ENCODE measurements around the gene TMSB4X.
"Not testable (repeated sequence)": the region's sequence is repeated elsewhere in the genome, so short reads cannot be mapped to it uniquely, and the experiment has no call there.

Gene TMSB4X

DNA sequence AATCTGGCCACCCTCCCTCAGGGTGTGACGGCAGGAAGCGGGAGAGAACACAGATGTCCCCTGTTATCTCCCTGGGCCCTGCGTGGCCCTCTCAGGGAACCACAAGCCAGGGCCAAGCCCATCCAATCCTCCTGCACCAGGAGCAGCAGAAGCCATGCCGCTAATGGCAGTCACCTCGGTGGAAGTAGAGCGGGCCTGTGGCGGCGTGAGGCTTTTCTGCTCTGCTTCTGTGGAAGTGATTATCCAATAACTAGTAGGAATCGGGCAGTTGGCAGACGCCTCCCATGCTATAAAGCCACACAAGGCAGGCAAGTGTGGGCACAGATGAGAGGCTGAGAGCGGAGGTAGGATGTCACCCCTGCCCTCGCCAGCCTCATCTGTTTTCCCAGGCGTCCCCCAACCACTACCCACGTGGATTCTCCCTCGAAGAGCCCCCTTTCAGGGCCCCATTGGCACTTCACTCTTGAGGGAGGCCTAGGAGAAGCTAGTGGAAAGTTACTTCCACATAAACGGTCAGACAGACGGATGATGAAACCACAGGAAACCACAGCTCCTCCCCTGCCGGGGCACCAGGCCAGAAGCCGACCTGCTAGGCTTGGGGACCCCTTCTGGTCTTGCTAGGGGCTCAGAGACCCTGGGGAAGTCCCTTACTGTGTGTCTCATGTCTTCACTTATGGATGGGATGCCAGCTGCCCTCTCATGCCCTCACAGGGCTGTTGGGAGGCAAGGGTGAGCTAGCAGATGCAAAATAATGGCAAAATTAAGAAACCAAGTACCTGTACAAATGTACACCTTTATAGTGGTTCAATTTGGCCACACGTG lies 18.8 kb upstream of the TMSB4X start:
- DNase-seq, result peak; percentile 65

DNA sequence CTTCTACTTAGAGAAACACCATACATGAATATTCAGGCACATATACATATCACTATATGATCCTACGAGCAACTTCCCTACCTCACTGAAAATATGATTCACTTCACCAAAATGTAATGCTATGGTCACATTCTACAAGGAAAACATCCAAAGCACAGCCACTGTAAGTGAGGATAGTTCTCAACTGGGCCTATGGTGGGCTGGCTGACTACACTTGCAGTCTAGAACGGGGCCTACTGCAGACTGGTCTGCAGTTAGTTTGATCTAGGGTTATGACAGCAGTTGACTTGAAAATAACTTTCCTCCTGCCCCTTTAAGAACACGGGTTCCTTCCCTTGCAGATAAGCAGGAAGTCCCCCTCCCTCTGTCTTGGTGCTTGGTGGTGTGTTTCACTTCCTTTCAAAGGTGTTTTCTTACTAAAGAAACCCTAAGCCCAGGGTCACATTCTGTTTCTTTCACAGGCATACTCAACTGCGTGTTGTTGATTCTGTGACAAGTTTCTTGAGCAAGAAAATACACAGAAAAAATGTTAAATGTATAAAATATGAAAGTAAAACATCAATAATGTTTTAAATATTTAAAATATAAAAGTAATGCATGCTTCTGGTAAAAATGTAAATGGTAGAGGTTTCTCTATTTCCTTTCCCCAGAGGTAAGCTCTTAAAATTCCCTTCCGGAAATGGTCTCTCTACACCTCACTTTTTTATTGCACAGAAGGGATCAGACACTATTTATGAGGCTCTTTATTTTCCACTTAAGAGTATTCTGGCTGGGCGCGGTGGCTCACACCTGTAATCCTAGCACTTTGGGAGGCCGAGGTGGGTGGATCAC lies 18.0 kb upstream of the TMSB4X start:
- peak; percentile 64 for DNase-seq

DNA sequence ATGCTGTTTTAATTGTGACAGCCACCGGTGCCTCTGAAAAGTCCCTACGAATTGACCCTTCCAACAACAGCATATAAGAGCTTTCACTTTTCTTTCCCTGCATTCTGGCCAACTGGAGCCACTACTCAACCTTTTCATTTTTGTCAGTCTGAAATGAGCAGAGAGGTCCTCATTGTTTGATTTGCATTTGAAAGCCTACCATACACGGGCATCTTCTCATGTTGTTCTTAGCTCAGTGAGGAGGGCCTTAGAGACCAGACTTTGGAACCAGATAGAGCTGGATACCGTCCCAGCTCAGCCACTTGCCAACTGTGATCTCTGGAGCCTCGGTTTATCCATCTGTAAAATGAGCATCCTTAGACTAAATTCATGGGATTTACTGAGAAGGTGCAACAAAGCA lies 16.9 kb upstream of the TMSB4X start:
- DNase-seq, result no peak

DNA sequence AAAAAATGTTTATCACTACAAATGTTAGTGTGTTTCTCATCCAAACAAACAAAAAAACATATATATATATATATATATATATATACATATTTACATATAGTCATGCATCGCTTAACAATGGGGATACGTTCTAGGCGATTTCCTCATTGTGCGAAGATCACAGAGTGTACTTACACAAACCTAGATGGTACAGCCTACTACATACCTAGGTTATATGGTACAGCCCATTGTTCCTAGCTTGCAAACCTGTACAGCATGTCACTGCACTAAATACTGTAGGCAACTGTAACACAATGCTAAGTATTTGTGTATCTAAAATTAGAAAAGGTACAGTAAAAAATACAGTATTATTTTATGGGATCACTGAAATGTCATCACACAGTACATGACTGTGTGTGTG lies 16.4 kb upstream of the TMSB4X start:
- no peak for DNase-seq

DNA sequence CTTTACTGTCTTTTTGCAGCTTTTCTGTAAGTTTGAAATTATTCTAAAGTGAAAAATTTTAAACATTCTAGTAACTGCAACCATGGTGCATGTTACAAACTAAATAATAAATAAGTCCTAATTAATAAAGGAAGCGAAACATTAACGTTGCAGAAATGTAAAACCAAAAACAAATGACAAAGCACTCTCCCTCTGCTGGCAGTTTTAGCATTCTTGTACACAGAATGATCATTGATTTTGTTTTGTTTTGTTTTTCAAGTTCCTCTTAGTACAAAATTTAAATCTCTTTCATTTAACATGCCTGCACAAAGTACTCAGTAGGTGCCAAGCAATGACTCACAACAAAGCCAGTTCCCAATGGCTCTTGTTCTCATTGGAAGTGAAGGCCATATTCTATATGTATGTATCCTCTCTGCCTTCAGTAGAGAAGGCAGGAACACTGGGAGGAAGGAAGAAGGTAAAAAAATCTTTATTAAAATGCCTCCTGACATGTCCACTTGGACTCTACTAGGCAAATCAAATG lies 13.7 kb upstream of the TMSB4X start:
- no peak for DNase-seq

DNA sequence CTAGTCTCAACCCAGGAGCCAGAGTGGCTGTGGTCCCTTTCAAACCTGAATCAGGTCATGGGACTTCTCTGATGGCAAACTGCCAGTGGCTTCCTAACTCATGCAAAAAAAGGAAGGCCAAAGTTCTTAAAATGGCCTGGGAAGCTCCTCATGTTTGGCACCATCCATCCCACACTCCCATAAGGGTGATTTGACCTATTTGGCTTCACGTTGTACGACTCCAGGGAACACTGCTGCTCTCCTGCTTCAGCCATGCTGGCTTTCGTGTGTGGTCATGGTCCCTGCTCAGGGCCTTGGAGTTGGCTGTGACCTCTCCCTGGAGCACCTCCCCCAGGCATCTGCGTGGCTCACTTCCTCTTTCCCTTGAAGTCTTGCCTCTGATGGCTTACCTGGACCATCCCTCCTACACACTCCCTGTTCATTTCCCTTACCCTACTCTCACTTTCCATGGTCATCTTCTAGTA lies 12.8 kb upstream of the TMSB4X start:
- DNase-seq, result no peak

DNA sequence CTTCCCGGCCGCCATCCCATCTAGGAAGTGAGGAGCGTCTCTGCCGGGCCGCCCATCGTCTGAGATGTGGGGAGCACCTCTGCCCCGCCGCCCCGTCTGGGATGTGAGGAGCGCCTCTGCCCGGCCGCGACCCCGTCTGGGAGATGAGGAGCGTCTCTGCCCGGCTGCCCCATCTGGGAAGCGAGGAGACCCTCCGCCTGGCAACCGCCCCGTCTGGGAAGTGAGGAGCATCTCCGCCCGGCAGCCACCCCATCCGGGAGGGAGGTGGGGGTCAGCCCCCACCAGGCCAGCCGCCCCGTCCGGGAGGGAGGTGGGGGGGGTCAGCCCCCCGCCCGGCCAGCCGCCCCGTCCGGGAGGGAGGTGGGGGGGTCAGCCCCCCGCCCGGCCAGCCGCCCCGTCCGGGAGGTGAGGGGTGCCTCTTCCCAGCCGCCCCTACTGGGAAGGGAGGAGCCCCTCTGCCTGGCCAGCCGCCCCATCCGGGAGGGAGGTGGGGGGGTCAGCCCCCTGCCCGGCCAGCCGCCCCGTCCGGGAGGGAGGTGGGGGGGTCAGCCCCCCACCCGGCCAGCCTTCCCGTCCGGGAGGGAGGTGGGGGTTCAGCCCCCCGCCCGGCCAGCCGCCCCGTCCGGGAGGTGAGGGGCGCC lies 11.6 kb upstream of the TMSB4X start:
- DNase-seq, result not testable (repeated sequence)

DNA sequence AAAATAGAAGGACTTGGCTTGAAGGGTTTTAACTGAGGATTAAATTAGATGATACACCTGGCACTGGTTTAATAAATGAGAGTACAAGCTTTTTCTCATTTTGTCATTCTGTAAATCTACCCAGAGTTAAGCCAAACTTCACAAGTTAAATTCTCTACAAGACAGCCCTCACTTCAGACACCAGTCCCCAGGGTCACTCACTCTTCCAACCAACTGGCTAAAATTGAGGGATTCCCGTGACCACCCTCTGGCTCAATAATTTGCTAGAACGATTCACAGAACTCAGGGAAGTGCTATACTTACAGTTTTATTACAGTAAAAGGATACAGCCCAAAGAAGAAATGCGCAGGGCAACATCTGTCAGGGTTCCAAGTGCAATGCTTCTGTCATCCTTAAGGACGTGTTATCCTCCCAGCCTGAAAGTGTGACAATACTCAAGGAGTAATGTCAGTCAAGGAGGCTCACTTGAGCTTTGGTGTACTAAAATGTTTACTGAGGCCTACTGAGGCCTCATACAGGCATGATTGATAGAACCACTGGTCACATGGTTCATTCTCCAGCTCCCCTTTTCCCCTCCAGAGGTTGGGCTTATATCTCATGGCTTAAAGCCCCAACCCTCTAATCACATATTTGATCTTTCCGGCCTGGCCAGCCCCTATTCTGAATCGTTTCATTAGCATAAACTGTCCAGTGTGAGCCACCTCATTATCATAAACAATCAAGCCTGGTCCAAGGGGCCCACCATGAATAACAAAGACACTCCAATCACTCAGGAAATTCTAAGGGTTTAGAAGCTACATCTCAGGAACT lies 9.6 kb upstream of the TMSB4X start:
- DNase-seq, result no peak

DNA sequence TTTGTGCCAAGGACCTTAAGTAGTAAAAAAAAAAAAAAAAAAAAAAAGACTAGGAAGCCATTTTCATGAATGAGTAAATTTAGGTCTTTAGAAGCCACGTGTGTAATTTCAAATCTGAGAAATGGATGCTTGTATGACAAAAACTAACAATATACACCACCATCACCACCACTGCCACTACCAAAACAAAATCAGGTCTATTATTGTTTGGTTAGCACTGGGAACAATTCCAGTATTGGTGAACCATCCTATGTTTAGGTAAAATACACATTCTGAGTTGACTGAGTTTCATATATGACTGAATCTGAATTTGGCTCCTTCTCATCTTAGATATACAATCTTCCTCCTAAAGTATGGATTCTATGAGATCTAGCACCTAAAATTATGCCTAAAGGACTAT lies 8.8 kb upstream of the TMSB4X start:
- DNase-seq, result no peak

DNA sequence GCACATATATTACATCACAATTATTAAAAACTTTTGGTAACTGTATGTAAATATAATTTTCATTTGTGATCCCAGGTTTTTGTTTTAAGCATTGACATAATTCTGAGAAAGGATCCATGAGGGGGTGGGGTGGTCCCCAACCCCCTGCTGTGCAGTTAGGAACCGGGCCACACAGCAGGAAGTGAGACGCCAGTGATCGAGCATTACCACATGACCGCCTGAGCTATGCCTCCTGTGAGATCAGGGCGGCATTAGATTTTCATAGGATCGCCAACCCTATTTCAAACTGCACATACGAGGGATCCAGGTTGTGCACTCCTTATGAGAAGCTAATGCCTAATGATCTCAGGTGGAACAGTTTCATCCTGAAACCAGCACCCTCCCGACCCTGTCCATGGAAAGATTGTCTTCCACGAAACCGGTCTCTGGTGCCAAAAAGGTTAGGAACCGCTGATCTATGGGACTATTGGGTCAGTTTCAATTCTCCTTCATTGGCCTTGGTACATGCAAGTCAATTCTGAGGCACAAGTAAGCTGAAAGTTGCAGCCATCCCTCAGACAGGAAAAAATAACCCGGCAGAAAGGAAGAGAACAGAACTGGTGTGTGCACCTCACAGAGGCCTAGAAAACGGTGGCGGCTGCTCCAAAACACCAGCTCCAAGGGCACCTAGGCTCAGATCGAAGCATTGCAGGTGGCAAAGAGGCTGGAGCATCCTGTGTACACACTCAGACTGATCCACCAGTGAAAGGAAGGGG lies 7.0 kb upstream of the TMSB4X start:
- DNase-seq, result no peak

DNA sequence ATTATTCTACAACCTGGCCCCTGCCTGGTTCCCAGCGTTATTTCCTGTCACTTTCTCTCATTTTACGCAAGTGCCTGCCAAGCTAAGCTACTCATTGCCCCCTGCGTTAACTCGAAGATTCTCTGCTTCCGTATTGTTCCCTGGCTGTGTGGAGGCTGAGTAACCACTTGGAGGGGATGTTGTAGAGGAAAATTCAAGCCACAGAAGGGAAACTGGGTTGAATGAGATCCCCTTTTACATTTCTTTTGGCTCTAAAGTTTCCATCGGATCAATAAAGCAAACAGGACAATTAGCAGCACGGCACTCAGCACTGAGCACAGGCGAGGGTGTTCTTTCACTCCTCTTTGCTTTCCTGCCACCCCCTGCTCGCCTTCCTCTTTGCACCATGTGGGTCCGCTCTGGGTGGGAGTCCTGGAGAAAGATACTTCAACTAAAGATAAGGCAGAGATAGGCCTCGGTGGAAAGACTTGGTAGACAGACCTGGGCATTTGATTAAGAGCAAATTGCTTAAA lies 4.2 kb upstream of the TMSB4X start:
- DNase-seq, result peak; percentile 43

DNA sequence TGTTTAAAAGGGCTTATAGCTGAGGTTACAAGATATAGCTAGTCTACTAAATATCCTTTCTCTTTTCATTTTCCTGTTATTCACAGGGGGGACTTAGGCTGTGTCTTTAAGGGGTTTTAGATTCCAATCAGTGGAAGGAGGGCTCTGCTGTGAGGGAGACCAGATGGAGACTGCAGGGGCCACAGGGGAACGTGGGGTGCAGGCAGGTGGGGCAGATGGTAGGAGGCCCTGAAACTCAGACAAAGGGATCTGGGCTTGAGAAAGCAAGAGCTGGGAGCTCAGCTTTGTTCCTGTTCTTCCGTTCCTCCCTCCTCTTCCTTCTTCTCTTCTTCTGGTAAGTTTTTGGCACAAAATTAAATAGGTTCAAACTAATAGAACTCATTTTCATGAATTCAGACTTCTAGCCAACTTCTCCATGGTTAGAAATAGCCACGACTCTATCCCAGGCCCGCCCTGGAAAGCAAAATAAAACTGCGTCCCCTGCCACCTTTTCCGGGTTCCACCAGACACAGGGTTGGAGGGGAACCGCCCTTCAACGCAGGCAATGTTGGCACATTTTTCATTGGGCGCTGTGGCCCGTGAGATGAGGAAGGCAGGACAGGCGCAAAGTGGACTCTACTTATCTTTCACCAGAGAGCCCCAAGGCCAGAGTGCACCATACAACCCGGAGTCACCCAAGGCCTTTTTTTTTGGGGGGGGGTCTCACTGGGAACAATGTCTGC lies 3.5 kb upstream of the TMSB4X start:
- no peak for DNase-seq

DNA sequence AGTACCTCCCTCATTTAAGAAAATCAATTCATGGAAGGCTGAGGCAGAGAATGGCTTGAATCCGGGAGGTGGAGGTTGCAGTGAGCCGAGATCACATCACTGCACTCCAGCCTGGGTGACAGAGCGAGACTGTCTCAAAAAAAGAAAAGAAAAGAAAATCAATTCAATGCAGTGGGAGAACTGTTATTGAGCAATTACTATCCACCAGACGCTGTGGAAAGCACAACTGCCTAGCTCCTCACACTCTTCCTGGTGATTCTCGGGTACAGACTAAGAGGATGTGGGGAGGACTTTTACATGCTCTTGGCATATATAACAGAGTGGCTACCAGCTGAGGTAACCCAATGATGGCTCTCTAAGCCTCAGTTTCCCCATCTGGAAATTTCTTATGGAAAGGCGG lies 2.7 kb upstream of the TMSB4X start:
- DNase-seq, result no peak

DNA sequence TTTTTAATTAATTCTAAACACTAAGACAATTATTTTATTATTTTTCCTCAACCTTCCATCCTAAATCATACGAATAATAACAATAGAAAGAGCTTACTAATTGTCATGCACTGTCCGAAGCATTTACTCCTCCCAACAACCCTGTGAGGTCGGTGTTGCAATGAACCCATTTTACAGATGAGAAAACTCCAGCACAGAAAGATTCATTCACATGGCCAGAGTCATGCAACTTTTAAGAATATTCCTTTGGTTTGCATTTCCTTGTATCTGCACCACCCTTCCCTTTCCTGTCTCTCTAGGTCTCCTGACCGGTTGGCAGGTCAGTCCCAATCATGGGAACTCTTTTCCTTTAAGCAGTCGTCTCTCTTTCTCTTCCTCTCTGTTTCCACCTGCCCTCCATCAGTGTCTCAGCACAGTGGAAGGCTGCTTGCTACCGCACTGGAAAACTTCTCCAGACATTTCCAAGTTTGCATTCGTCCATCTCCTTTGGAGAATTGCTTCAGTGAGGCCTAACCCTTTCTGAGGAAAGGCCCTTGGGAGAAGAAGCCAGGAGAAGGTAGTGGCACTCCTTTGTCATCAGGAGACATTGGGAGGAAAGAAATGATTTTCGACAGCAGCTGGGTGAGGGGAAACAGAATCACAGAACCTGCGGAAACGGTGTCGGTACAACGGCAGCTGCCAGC lies 1.9 kb upstream of the TMSB4X start:
- DNase-seq, result no peak

DNA sequence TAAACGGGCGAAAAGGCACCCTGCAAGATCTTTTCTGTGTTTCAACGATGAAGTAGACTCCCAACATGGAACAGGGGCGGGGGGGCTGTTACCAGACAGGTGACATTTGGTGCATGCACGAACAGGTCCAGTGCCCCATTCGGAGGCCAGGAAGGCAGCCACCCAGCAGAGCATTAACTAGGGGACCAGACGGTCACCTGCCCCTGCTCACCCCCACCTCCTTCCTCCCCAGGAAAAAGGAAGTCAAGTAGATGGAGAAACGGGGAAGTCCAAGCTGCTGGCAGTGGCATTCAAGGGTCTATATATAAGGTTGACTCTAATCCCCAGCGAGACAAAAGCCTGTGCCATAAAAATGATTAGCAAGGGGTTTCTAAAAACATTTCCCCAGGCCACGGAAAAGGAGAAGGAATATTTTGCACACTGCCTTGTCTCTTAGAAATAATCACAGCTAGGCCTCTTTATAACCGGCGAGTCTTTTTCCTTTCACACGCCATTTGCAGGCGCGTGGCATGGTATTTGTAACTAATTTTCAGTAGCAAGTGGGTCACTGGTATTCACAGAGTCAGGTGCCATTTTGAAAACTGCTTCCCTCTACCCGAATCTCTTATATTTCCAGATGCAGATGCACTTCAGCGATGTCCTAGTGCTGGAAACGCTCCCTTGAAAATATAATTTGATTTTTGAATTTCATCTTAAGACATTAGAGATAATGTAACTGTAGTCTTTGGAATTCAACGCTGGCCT lies 1.2 kb upstream of the TMSB4X start:
- DNase-seq, result peak; percentile 54

DNA sequence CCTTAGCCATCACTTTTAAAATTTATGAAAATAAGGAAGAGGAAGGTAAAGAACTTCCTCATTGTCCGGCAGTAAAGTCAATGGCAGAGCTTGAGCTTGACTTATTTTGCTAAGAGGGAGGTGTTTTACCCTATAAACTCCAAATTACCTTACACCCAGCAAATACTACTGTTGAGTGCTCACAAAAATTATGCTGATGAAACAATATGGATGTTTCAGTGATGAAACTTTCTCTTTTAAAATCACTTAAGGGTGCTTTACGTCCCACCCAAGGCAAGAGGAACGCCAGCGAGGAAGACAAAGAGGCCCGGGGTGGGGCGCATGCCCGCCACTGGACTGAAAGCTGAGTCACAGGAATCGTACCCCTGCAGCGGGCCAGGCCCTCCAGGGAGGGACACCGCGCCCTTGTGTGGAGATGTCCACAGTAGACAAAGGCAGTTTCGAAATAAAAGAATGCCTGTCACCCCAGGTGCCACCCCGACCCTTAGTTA lies 560 bp upstream of the TMSB4X start:
- peak; percentile 50 for DNase-seq

DNA sequence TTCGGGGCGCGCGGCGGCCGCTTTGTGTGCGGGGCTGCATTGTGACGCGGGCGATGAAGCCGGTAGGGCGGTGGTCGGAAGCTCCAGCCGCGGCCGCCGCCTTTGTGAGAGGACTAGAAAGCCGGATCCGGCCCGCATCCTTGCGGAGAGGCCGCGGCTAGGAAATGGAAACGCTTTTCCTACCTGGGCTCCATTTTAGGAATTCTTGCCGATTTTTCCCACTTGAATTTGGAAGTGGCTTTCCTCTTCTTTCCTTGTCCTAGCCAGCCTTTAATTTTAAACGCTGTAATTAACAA lies 708 bp downstream of the TMSB4X start:
- no peak for DNase-seq

DNA sequence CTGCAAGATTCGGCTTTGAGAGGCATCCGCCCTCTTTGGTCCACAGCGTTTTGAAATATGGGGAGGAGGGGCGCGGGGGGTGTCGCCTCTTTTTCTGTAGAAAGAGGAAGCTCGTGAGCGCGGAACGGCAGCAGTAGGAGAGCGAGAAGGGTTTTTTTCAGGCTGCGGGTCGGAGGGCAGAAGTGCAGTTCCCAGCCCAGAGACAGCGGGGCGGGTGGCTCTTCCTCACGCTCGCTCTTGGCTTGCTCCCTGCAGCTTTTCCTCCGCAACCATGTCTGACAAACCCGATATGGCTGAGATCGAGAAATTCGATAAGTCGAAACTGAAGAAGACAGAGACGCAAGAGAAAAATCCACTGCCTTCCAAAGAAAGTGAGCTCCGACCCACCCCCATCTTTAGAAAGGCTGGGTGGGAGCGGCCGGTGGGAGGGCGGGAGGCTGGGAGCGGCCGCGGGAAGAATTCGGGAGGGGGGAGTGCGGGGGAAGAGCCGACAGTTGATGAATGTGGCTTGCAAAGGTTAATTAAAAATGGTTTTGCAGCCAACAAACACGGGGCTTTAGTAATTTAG lies 1.2 kb downstream of the TMSB4X start:
- no peak for DNase-seq

Measured in activated gamma-delta T cell treated with Interleukin-2 at 50 U/mL for 16 hours (primary cell).